H9 (cell line): Measurements from ENCODE around the gene CDH13. TPM values are rescaled to one million over a fixed set of nuclear protein-coding genes. Genes with fewer than 3 reads are reported as not detected.

Experiments
- DNase-seq: peaks from one replicate; pipeline ENCODE4 v3.0.0-alpha.2; 2017
- H2AFZ ChIP-seq: one replicate; pipeline ENCODE4 v1.6.1; 2013; ENCODE audit warnings: mild to moderate bottlenecking, low read length, control low read depth, moderate library complexity
- H2AK5ac ChIP-seq: 2 replicates; pipeline ENCODE4 v1.6.1; 2013; ENCODE audit warnings: low read length, control low read depth, mixed read lengths; ENCODE audit not compliant: insufficient read length
- H2BK120ac ChIP-seq: one replicate; pipeline ENCODE4 v1.6.1; 2013; ENCODE audit warnings: low read depth, mild to moderate bottlenecking, low read length, control low read depth, inconsistent platforms; ENCODE audit not compliant: poor library complexity, severe bottlenecking
- H2BK12ac ChIP-seq: 2 replicates; pipeline ENCODE4 v1.6.1; 2013; ENCODE audit warnings: low read length, control low read depth, mixed read lengths, low read depth; ENCODE audit not compliant: insufficient read length
- H2BK15ac ChIP-seq: 2 replicates; pipeline ENCODE4 v1.6.1; 2013; ENCODE audit warnings: low read depth, low read length, control low read depth
- H2BK20ac ChIP-seq: one replicate; pipeline ENCODE4 v1.6.1; 2013; ENCODE audit warnings: low read depth, mild to moderate bottlenecking, low read length, control low read depth, inconsistent platforms; ENCODE audit not compliant: poor library complexity, severe bottlenecking
- H2BK5ac ChIP-seq: 2 replicates; pipeline ENCODE4 v1.6.1; 2013; ENCODE audit warnings: low read length, control low read depth, mixed read lengths; ENCODE audit not compliant: insufficient read length
- H3K14ac ChIP-seq: 2 replicates; pipeline ENCODE4 v1.6.1; 2013; ENCODE audit warnings: low read length, control low read depth; ENCODE audit not compliant: insufficient read depth
- H3K18ac ChIP-seq: 2 replicates; pipeline ENCODE4 v1.6.1; 2013; ENCODE audit warnings: low read depth, mild to moderate bottlenecking, mixed read lengths, low read length, control low read depth; ENCODE audit not compliant: insufficient read length
- H3K23ac ChIP-seq: 2 replicates; pipeline ENCODE4 v1.6.1; 2013; ENCODE audit warnings: low read length, control low read depth, mixed read lengths, low read depth; ENCODE audit not compliant: insufficient read length
- H3K23me2 ChIP-seq: 2 replicates; pipeline ENCODE4 v1.6.1; 2013; ENCODE audit warnings: low read depth, mild to moderate bottlenecking, mixed read lengths, low read length, control low read depth; ENCODE audit not compliant: insufficient read length, poor library complexity, severe bottlenecking
- H3K27ac ChIP-seq: 2 replicates; pipeline ENCODE4 v1.5.1; 2013; ENCODE audit warnings: low read length, control low read depth, mixed read lengths, low read depth; ENCODE audit not compliant: insufficient read length
- H3K27me3 ChIP-seq: 2 replicates; pipeline ENCODE4 v1.6.1; 2013; ENCODE audit warnings: low read length, control low read depth, inconsistent platforms; ENCODE audit not compliant: insufficient read depth
- H3K4ac ChIP-seq: 2 replicates; pipeline ENCODE4 v1.6.1; 2013; ENCODE audit warnings: low read depth, mild to moderate bottlenecking, control low read depth, inconsistent platforms, low read length, moderate library complexity
- H3K4me1 ChIP-seq: 2 replicates; pipeline ENCODE4 v1.6.1; 2013; ENCODE audit warnings: low read length, control low read depth, inconsistent platforms; ENCODE audit not compliant: insufficient read depth
- H3K4me2 ChIP-seq: 2 replicates; pipeline ENCODE4 v1.6.1; 2013; ENCODE audit warnings: low read length, control low read depth, mixed read lengths; ENCODE audit not compliant: insufficient read length, insufficient read depth
- H3K56ac ChIP-seq: 2 replicates; pipeline ENCODE4 v1.6.1; 2013; ENCODE audit warnings: low read depth, mild to moderate bottlenecking, mixed read lengths, low read length, control low read depth; ENCODE audit not compliant: insufficient read length
- H3K79me1 ChIP-seq: 2 replicates; pipeline ENCODE4 v1.6.1; 2013; ENCODE audit warnings: low read depth, mild to moderate bottlenecking, moderate library complexity, low read length, control low read depth, inconsistent platforms; ENCODE audit not compliant: insufficient read depth, poor library complexity, severe bottlenecking
- H3K79me2 ChIP-seq: 2 replicates; pipeline ENCODE4 v1.6.1; 2013; ENCODE audit warnings: low read length, control low read depth, inconsistent platforms; ENCODE audit not compliant: insufficient read depth
- H3K9ac ChIP-seq: 2 replicates; pipeline ENCODE4 v1.6.1; 2013; ENCODE audit warnings: low read length, control low read depth, mixed read lengths; ENCODE audit not compliant: insufficient read length; ENCODE audit errors: extremely low read depth
- H3K9me3 ChIP-seq: one replicate; pipeline ENCODE4 v1.6.1; 2013; ENCODE audit warnings: low read depth, low read length, inconsistent platforms; ENCODE audit not compliant: control insufficient read depth
- H3T11ph ChIP-seq: one replicate; pipeline ENCODE4 v1.6.1; 2013; ENCODE audit warnings: mild to moderate bottlenecking, low read length, control low read depth, inconsistent platforms
- H4K20me1 ChIP-seq: one replicate; pipeline ENCODE4 v1.6.1; 2013; ENCODE audit not compliant: control insufficient read depth, insufficient read length, insufficient read depth
- H4K5ac ChIP-seq: 2 replicates; pipeline ENCODE4 v1.6.1; 2013; ENCODE audit warnings: low read depth, mild to moderate bottlenecking, mixed read lengths, low read length, control low read depth; ENCODE audit not compliant: insufficient read length
- H4K8ac ChIP-seq: replicated peaks from 2 replicates; pipeline ENCODE4 v1.6.1; 2013; ENCODE audit warnings: low read length, control low read depth, mixed read lengths, low read depth; ENCODE audit not compliant: insufficient read length
- H4K91ac ChIP-seq: 2 replicates; pipeline ENCODE4 v1.6.1; 2013; ENCODE audit warnings: low read depth, mild to moderate bottlenecking, moderate library complexity, mixed read lengths, low read length, control low read depth; ENCODE audit not compliant: insufficient read length
- H3K27ac Mint-ChIP-seq, 3 experiments: 2 replicates in 2 of 3; 3 replicates in 1 of 3; pipeline ENCODE4 v1.8.0; 2020 to 2021; ENCODE audit warnings: mixed read lengths in 3 of 3, mild to moderate bottlenecking in 1 of 3, moderate library complexity in 1 of 3
- H3K27me3 Mint-ChIP-seq: 2 replicates; pipeline ENCODE4 v1.8.0; 2021; ENCODE audit warnings: low read depth, mild to moderate bottlenecking, moderate library complexity, mixed read lengths
- H3K36me3 Mint-ChIP-seq, 3 experiments: 2 replicates in 2 of 3; 3 replicates in 1 of 3; pipeline ENCODE4 v1.8.0; 2020 to 2021; ENCODE audit warnings: low read depth in 3 of 3, mixed read lengths in 3 of 3; ENCODE audit not compliant: insufficient read depth in 1 of 3
- H3K4me1 Mint-ChIP-seq, 2 experiments: 2 replicates each; pipeline ENCODE4 v1.8.0; 2020; ENCODE audit warnings: mixed read lengths in 2 of 2
- H3K4me3 Mint-ChIP-seq, 2 experiments: 2 replicates in 1 of 2; 3 replicates in 1 of 2; pipeline ENCODE4 v1.8.0; 2020 to 2021; ENCODE audit warnings: mild to moderate bottlenecking in 2 of 2, mixed read lengths in 2 of 2, moderate library complexity in 1 of 2
- H3K9me3 Mint-ChIP-seq, 2 experiments: 2 replicates in 1 of 2; 3 replicates in 1 of 2; pipeline ENCODE4 v1.8.0; 2020; ENCODE audit warnings: mild to moderate bottlenecking in 2 of 2, mixed read lengths in 2 of 2, moderate library complexity in 1 of 2
- WGBS: extraction: QIAGEN DNeasy Blood & Tissue Kit; methylation state at CpG from one replicate; pipeline ENCODE4 v1.1.7; 2013; ENCODE audit warnings: missing lambda C conversion rate, low lambda C conversion rate, mixed read lengths; ENCODE audit not compliant: insufficient read length; ENCODE audit errors: extremely low coverage; 5-methylcytosine and 5-hydroxymethylcytosine counted together
- total RNA-seq: library from RNA; stranded (reverse); gene quantifications from 2 replicates; pipeline ENCODE4 v1.2.1, GENCODE V29; 2021
- TF ChIP-seq, protein P1 (sequence below): fragments of 200-600 bp; sonication (generic); conservative IDR thresholded peaks from 3 replicates; pipeline ENCODE4 v1.8.0; 2021; ENCODE audit warnings: antibody characterized with exemption, mild to moderate bottlenecking

Gene CDH13
- total RNA-seq, 1 experiment from 2014 or later, result 1.5 TPM

DNA sequence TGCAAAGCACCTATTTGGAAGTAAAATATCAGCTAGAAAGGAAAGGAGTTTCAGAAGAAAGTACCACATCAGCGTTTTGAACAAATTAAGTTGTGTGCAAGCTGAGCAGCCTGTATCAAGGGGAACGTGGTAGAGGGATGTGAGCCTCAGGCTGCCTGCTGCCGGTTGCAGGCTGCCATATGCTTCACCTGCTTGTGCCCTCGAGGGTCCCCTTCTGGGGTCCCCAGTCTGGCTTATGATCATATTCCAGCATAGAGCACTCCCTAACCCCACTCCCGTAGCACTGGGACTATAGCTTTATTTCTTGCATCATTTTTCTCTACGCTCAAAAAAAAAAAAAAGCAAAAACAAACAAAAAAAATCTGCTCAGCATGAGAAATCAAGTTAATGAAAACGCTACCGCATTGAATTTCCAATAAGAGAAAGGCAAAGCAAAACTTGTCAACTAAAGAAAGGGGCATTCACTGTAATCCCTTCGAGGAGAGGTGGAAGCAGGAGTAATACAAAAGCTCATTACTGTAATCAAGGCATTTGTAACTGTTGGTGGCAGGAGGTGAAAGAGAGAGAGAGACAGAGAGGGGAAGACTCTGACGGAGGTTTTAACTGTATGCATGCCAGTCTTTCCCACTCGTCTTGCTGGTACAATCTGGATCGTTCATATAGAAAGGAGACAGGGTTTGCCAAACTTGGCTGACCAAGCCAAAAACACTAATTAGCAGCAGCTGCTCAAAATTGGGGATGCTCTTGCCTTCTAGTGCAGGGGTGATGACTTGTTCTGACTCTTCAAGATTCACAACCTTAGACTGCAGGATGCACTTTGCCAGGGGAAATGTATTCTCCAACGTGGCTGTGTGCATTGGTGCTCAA, 922.8 kb downstream of the CDH13 start:
- Histone ChIP-seq H3K4me2 (no peak overlapping the region), H3K79me2 (no peaks in the 10 kb centered on the region), H3K56ac (no peak overlapping the region), H3K14ac (no peak overlapping the region), H4K5ac (no peak overlapping the region), H4K20me1 (no peaks in the 10 kb centered on the region), H2BK20ac (no peak overlapping the region), H3K23ac (no peak overlapping the region), H3T11ph (no peak overlapping the region), H4K8ac (no peak overlapping the region), H3K4ac (no peak overlapping the region), H3K18ac (no peak overlapping the region), H3K27me3 (no peaks in the 10 kb centered on the region), H2BK15ac (no peak overlapping the region), H2AFZ (no peak overlapping the region), H2BK5ac (no peak overlapping the region), H2BK12ac (no peak overlapping the region), H3K27ac (no peak overlapping the region), H2BK120ac (no peak overlapping the region), H3K4me1 (no peaks in the 10 kb centered on the region), H3K23me2 (no peaks in the 10 kb centered on the region), H3K9ac (no peak overlapping the region), H3K79me1 (no peaks in the 10 kb centered on the region), H2AK5ac (no peak overlapping the region), H4K91ac (no peak overlapping the region), H3K9me3 (no peaks in the 10 kb centered on the region)
- Mint-ChIP-seq H3K9me3 (peaks cover 5% of the 10 kb centered on the region in 2 experiments; a peak in 4 of 5 replicates), H3K4me3 (no peak overlapping the region), H3K4me1 (peaks cover 24% of the 10 kb centered on the region in 2 experiments), H3K36me3 (no peaks in the 10 kb centered on the region; a peak in 2 of 7 replicates), H3K27ac (peak overlapping the region in 2 of 3 experiments; percentile 34 to 62; a peak in 1 of 7 replicates), H3K27me3 (no peaks in the 10 kb centered on the region; the same call in none of the 2 replicates)
- no CpG with 5 or more reads among the region's 13 CpGs for WGBS
- no peak for DNase-seq
- TF ChIP-seq, protein P1, sequence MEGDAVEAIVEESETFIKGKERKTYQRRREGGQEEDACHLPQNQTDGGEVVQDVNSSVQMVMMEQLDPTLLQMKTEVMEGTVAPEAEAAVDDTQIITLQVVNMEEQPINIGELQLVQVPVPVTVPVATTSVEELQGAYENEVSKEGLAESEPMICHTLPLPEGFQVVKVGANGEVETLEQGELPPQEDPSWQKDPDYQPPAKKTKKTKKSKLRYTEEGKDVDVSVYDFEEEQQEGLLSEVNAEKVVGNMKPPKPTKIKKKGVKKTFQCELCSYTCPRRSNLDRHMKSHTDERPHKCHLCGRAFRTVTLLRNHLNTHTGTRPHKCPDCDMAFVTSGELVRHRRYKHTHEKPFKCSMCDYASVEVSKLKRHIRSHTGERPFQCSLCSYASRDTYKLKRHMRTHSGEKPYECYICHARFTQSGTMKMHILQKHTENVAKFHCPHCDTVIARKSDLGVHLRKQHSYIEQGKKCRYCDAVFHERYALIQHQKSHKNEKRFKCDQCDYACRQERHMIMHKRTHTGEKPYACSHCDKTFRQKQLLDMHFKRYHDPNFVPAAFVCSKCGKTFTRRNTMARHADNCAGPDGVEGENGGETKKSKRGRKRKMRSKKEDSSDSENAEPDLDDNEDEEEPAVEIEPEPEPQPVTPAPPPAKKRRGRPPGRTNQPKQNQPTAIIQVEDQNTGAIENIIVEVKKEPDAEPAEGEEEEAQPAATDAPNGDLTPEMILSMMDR, result no peak
